HepG2 (cell line): ENCODE results near the gene LIMA1.

Experiments used
- FOXK2 ChIP-seq: fragments of 450-650 bp; IDR thresholded peaks from 2 replicates; pipeline ENCODE4 v1.6.1; 2016
- ZNF672 ChIP-seq: sonication (generic); formaldehyde crosslinking; IDR thresholded peaks from 2 replicates; pipeline ENCODE4 v1.8.1; 2022; ENCODE audit warnings: missing genetic modification reagents
- ZSCAN9 ChIP-seq: IDR thresholded peaks from 2 replicates; pipeline ENCODE4 v1.6.1; 2016; ENCODE audit warnings: borderline replicate concordance

DNA sequence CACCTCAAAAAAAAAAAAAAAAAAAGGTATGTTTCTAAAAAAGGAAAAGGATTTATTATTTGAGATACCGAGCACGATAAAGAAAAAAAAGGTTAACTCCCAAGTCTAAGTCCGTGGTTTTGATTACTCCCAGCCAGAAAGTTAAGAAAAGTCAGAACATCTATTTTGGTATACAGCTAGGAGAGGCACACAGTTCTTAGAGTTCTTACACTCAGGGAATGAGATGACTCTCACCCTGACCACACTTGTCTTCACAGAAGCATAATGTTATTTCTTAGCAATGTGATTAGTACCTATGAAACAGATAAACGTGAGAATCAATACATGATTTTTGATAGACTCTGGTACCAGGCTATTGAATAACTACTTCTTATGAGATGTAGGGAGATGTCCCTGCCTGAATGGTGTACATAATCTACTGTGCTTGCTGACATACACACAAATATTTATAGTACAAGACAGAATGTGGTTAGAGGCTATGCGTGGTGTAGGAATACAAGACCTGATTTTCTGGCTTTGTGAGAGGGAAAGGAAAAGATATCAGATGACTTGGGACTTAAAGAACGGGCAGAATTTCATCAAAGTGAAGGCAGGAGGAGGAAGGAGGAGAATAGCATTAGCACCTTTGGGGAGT, 31.6 kb downstream of the LIMA1 start:
- TF ChIP-seq FOXK2, result no peak
- no peak for TF ChIP-seq ZNF672
- no peak for TF ChIP-seq ZSCAN9 (CRISPR knock-in tag)
